ENCODE measurements around the gene MAPKAP1. TPM values are rescaled to one million over a fixed set of nuclear protein-coding genes. Genes with fewer than 3 reads are reported as not detected.

The MAPKAP1 gene
- total RNA-seq, 1 donor from 2014 or later, result 62.9 TPM

DNA sequence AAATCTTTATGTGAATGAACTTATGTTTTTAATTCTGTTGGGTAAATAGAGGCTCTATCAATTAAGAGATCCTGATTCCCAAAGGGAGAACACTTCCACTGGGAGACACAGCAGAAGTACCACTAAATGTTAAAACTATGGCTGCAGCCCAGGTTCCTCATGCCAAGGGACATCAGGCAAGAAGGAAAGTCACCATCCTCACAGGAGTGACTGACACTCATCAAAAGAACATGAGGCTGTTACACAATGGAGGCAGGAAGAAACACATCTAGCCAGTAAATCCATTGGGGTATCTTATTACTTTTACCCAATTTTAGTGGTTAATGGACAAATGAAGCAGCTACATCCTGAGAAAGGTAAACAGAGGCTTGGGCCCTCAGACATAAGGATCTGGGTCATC lies 94.4 kb downstream of the MAPKAP1 start:
- peaks cover 8% of the 10 kb centered on the region for H3K4me1 Mint-ChIP-seq
- no peaks in the 10 kb centered on the region for H3K27me3 Mint-ChIP-seq (ENCODE audit: low read depth)
- peaks cover 7% of the 10 kb centered on the region for H3K9me3 Mint-ChIP-seq

DNA sequence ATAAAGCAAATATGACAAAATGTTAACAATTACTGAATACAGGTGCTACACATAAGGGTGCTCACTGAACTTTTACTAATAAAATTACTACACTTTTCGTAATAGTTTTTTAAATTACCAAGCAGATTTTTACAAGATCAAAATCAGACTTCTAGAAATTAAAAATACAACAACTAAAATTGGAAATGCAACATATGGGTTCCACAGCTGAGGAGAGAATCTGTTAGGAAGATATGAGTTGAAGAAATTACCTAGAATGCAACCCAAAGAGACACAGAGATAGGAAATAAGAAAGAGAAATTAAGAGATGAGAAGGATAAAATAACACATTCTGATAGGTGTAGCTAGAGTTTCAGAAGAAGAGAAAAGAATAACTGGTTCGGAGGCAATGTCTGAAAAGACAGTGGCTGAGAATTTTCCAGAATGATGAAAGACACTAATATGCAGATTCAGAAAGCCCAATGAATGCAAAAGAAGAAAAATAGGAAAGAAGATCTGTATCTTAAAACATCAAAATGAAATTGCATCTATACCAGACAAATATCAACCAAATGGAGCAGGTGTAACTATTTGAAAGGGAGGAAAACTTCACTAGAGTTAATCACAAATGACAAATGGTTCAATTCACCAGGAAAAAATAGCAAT lies 95.8 kb downstream of the MAPKAP1 start:
- peaks cover 8% of the 10 kb centered on the region for H3K4me1 Mint-ChIP-seq
- H3K4me3 Mint-ChIP-seq, result no peak overlapping the region
- peaks cover 7% of the 10 kb centered on the region for H3K9me3 Mint-ChIP-seq
- TF ChIP-seq, protein P1, sequence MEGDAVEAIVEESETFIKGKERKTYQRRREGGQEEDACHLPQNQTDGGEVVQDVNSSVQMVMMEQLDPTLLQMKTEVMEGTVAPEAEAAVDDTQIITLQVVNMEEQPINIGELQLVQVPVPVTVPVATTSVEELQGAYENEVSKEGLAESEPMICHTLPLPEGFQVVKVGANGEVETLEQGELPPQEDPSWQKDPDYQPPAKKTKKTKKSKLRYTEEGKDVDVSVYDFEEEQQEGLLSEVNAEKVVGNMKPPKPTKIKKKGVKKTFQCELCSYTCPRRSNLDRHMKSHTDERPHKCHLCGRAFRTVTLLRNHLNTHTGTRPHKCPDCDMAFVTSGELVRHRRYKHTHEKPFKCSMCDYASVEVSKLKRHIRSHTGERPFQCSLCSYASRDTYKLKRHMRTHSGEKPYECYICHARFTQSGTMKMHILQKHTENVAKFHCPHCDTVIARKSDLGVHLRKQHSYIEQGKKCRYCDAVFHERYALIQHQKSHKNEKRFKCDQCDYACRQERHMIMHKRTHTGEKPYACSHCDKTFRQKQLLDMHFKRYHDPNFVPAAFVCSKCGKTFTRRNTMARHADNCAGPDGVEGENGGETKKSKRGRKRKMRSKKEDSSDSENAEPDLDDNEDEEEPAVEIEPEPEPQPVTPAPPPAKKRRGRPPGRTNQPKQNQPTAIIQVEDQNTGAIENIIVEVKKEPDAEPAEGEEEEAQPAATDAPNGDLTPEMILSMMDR (IDR thresholded peaks at IDR 0.05; ENCODE audit: unreplicated experiment), result no peak
- no peak overlapping the region for H3K27ac Mint-ChIP-seq
- no peaks in the 10 kb centered on the region for H3K27me3 Mint-ChIP-seq (ENCODE audit: low read depth)
- no peak for DNase-seq (ENCODE audit: low spot score in 2 of 2, unreplicated experiment in 2 of 2)
- peaks cover 5% of the 10 kb centered on the region for H3K36me3 Mint-ChIP-seq

More for the DNA sequence above, 94.4 kb downstream of the MAPKAP1 start:
- Mint-ChIP-seq H3K36me3 (peaks cover 5% of the 10 kb centered on the region), H3K27ac (no peak overlapping the region), H3K4me3 (no peak overlapping the region)
- no peak for DNase-seq (ENCODE audit: low spot score in 2 of 2, unreplicated experiment in 2 of 2)
- TF ChIP-seq, protein P1 (IDR thresholded peaks at IDR 0.05; ENCODE audit: unreplicated experiment), result no peak

GRCh38 chr9:125609744-125610143 lies 97.3 kb downstream of the MAPKAP1 start:
- Mint-ChIP-seq H3K27me3 (ENCODE audit: low read depth) (no peaks in the 10 kb centered on the region), H3K9me3 (peaks cover 7% of the 10 kb centered on the region), H3K36me3 (peaks cover 5% of the 10 kb centered on the region), H3K4me3 (no peak overlapping the region), H3K27ac (no peak overlapping the region), H3K4me1 (peaks cover 8% of the 10 kb centered on the region)
- DNase-seq (ENCODE audit: low spot score in 2 of 2, unreplicated experiment in 2 of 2), result no peak
- TF ChIP-seq, protein P1 (IDR thresholded peaks at IDR 0.05; ENCODE audit: unreplicated experiment), result no peak

GRCh38 chr9:125608489-125609224 lies 98.4 kb downstream of the MAPKAP1 start:
- peaks cover 10% of the 10 kb centered on the region for H3K4me1 Mint-ChIP-seq
- TF ChIP-seq, protein P1 (IDR thresholded peaks at IDR 0.05; ENCODE audit: unreplicated experiment), result no peak
- H3K9me3 Mint-ChIP-seq, result peaks cover 7% of the 10 kb centered on the region
- no peak overlapping the region for H3K4me3 Mint-ChIP-seq
- no peaks in the 10 kb centered on the region for H3K27me3 Mint-ChIP-seq (ENCODE audit: low read depth)
- peaks cover 5% of the 10 kb centered on the region for H3K36me3 Mint-ChIP-seq
- H3K27ac Mint-ChIP-seq, result peak overlapping the region; percentile 36
- no peak for DNase-seq (ENCODE audit: low spot score in 2 of 2, unreplicated experiment in 2 of 2)

DNA sequence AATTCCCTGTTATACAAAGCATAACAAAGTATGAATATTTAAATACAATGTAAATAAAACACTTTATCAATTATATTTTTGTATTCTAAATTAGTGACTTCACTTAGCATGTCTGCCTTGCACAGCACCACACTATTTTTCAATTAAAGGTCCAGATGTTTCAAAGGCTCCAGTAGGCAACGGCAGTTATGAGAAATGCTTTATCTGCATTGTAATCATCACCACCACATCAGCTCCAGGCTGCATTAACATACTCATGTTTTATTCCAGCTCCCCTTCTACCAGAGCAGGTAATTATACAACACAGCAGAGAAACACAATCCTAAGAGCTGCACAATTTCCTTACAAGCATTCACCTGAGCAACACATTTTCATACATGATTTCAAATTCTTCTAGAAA lies 102.8 kb downstream of the MAPKAP1 start:
- no peaks in the 10 kb centered on the region for H3K9me3 Mint-ChIP-seq
- TF ChIP-seq, protein P1 (IDR thresholded peaks at IDR 0.05; ENCODE audit: unreplicated experiment), result no peak
- peaks cover 20% of the 10 kb centered on the region for H3K4me1 Mint-ChIP-seq

More for the DNA sequence above, 102.8 kb downstream of the MAPKAP1 start:
- Mint-ChIP-seq H3K4me3 (no peak overlapping the region), H3K36me3 (peaks cover 6% of the 10 kb centered on the region), H3K27me3 (ENCODE audit: low read depth) (no peaks in the 10 kb centered on the region), H3K27ac (no peak overlapping the region)
- DNase-seq (ENCODE audit: low spot score in 2 of 2, unreplicated experiment in 2 of 2), result no peak
